Left lung (tissue), 10 donors: ENCODE results near the gene ANO1. TPM values are rescaled to one million over a fixed set of nuclear protein-coding genes. Genes with fewer than 3 reads are reported as not detected.

ENCODE experiments used
- ATAC-seq: fragments of 200-7000 bp; cut with Tn5 transposase; one replicate; pipeline ENCODE4 v1.9.1; 2020; ENCODE audit warnings: moderate library complexity
- DNase-seq, 4 donors: peaks; one replicate each; pipeline ENCODE4 v3.0.0-alpha.2; 2013 to 2020
- H3K27ac ChIP-seq, 2 donors: fragments of 200-600 bp; sonication (generic) in 1 of 2; one replicate each; pipeline versions ENCODE4 v1.5.0 to v1.8.0; 2020 to 2021
- H3K27me3 ChIP-seq, 2 donors: fragments of 200-600 bp; sonication (generic) in 1 of 2; one replicate each; pipeline versions ENCODE4 v1.5.0 to v1.8.0; 2020 to 2021
- H3K36me3 ChIP-seq, 2 donors: fragments of 200-600 bp; sonication (generic) in 1 of 2; one replicate each; pipeline versions ENCODE4 v1.5.0 to v1.8.0; 2020 to 2021
- H3K4me1 ChIP-seq, 2 donors: fragments of 200-600 bp; one replicate each; pipeline ENCODE4 v1.8.0; 2021
- H3K4me3 ChIP-seq, 2 donors: fragments of 200-600 bp; sonication (generic) in 1 of 2; one replicate each; pipeline versions ENCODE4 v1.5.0 to v1.8.0; 2020 to 2021; ENCODE audit warnings: mild to moderate bottlenecking in 1 of 2
- H3K9me3 ChIP-seq, 2 donors: fragments of 200-600 bp; sonication (generic) in 1 of 2; one replicate each; pipeline versions ENCODE4 v1.5.0 to v1.8.0; 2020 to 2021
- intact Hi-C, 2 donors: fragments of 100-400 bp; cut with DNase I; formaldehyde crosslinking; loops; one replicate each; pipeline versions ENCODE4 v1.11.2 to v1.14.2; 2022
- polyA plus RNA-seq, 6 donors: library from polyadenylated mRNA; unstranded; fragments of 120-200 nt; gene quantifications; one replicate each; pipeline ENCODE4 v1.2.1, GENCODE V29; 2013; ENCODE audit not compliant: insufficient read length in 6 of 6
- total RNA-seq, 2 donors: library from RNA; stranded (reverse); fragmentation: NEBNext Ultra II Directional; extraction: Animal tissue kit (Norgen Biotek cat#: 25700); gene quantifications; one replicate each; pipeline ENCODE4 v1.2.1, GENCODE V29; 2021
- TF ChIP-seq, protein P1 (sequence below), 2 donors: fragments of 200-600 bp; sonication (generic) in 1 of 2; IDR thresholded peaks; one replicate each; pipeline versions ENCODE4 v1.5.0 to v1.8.0; 2021; ENCODE audit warnings: antibody characterized with exemption in 2 of 2
- donor health status: DM: no; HTN: yes; CAD: no.
- donor health status: DM: no; HTN: no; CAD: no.

The ANO1 gene
- total and polyA plus RNA-seq, 8 donors: 4.9 to 13.2 (median 7.0) TPM

DNA sequence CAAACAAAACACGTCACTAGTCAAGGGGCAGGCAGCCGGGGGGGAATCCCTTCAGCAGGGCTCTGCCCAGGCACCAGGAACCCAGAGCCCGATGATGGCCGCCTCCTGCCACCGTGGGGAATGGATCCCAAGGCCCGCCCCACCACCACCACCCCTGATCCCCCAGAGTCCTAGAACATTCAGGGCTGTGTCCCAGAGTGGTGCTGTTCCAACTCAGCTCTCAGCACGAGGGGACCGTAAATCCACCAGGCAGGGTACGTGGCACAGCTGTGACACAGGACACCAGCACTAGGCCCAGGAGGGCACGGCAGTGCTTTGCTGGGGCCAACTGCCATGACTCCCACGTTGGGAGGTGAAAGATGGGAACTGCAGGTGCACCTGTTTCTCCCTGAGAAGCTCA lies 29.6 kb downstream of the ANO1 start:
- TF ChIP-seq, protein P1, sequence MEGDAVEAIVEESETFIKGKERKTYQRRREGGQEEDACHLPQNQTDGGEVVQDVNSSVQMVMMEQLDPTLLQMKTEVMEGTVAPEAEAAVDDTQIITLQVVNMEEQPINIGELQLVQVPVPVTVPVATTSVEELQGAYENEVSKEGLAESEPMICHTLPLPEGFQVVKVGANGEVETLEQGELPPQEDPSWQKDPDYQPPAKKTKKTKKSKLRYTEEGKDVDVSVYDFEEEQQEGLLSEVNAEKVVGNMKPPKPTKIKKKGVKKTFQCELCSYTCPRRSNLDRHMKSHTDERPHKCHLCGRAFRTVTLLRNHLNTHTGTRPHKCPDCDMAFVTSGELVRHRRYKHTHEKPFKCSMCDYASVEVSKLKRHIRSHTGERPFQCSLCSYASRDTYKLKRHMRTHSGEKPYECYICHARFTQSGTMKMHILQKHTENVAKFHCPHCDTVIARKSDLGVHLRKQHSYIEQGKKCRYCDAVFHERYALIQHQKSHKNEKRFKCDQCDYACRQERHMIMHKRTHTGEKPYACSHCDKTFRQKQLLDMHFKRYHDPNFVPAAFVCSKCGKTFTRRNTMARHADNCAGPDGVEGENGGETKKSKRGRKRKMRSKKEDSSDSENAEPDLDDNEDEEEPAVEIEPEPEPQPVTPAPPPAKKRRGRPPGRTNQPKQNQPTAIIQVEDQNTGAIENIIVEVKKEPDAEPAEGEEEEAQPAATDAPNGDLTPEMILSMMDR (IDR thresholded peaks at IDR 0.05): no peak
- H3K36me3 ChIP-seq: no peaks in the 10 kb centered on the region
- no peaks in the 10 kb centered on the region for H3K4me1 ChIP-seq
- ATAC-seq: no peak
- H3K27ac ChIP-seq: no peak overlapping the region
- intact Hi-C loops: no loop called here
- peak in 1 of 4 donors; percentile 59 for DNase-seq
- H3K27me3 ChIP-seq: peaks cover 0 to 11% of the 10 kb centered on the region in 2 donors
- H3K4me3 ChIP-seq: no peak overlapping the region
- H3K9me3 ChIP-seq: no peaks in the 10 kb centered on the region

DNA sequence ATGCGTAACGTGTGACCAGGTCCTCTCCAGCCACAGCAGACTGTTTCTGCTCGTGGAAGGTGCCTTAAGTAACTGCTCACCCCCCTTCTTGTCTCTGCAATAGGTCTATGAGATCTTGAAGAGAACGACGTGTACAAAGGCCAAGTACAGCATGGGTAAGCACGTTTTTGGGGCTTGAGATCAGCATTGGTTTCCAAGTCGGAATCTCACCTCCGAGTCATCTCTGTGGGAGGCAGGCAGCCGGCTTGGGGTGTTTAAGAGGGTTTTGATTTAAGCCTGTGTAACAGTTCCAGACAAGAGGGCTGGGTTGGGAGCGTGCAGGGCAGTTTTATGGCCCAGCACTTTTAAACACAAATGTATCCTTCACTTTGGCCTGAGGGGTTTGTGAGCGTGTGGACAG lies 30.1 kb downstream of the ANO1 start:
- no peak for ATAC-seq
- no peak overlapping the region for H3K4me3 ChIP-seq
- TF ChIP-seq, protein P1 (IDR thresholded peaks at IDR 0.05): no peak

DNA sequence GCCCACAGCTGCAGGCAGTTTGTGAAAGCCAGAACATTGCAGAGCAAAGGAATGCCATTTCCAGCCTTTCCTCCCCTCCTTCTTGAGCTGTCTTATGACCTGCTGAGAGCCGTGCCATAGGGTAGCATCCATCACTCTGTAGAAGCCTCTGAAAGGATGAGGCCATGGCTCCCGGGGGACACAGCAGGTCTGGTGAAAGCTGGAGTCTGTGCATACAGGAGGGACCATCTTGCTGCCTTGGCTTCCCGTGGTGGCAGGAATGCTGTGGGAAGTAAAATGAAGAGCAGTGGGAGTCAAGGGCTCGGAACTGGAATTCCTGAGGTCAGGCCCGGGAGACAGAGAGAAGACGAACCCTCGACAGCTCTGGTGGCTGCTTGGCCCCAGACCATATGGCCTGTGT lies 30.9 kb downstream of the ANO1 start:
- Histone ChIP-seq H3K36me3 (no peaks in the 10 kb centered on the region), H3K27me3 (peaks cover 0 to 11% of the 10 kb centered on the region in 2 donors), H3K4me3 (no peak overlapping the region), H3K27ac (no peak overlapping the region), H3K9me3 (no peaks in the 10 kb centered on the region), H3K4me1 (no peaks in the 10 kb centered on the region)
- intact Hi-C loops: no loop called here
- peak in 1 of 4 donors; percentile 24 for DNase-seq
- ATAC-seq: no peak
- TF ChIP-seq, protein P1 (IDR thresholded peaks at IDR 0.05): no peak

More for the DNA sequence above, 30.1 kb downstream of the ANO1 start:
- H3K4me1 ChIP-seq: no peaks in the 10 kb centered on the region
- intact Hi-C loops: no loop called here
- H3K27me3 ChIP-seq: peaks cover 0 to 11% of the 10 kb centered on the region in 2 donors
- DNase-seq: no peak
- no peaks in the 10 kb centered on the region for H3K9me3 ChIP-seq
- no peak overlapping the region for H3K27ac ChIP-seq
- no peaks in the 10 kb centered on the region for H3K36me3 ChIP-seq

DNA sequence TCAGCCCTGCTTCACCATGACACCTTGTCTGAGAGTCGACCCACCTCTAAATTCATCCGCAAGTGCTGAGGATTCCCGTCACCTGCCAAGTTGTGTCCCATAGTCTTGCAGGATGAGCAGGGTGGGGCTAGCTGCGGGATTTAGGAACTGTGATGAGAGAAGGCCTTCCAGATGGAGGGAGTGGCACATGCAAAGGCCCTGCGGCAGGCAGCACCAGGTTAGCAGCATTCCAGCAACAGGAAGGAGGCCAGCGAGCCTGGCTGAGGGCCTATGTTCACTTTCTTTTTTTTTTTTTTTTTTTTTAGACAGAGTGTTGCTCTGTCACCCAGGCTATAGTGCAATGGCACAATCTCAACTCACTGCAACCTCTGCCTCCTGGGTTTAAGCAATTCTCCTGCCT lies 31.8 kb downstream of the ANO1 start:
- no peaks in the 10 kb centered on the region for H3K9me3 ChIP-seq
- H3K27ac ChIP-seq: no peak overlapping the region
- no peak overlapping the region for H3K4me3 ChIP-seq
- ATAC-seq (no peak), DNase-seq (peak in 1 of 4 donors; percentile 25)
- no peaks in the 10 kb centered on the region for H3K4me1 ChIP-seq
- no peaks in the 10 kb centered on the region for H3K36me3 ChIP-seq
- H3K27me3 ChIP-seq: peaks cover 0 to 6% of the 10 kb centered on the region in 2 donors
- TF ChIP-seq, protein P1 (IDR thresholded peaks at IDR 0.05): no peak
- intact Hi-C loops: no loop called here

DNA sequence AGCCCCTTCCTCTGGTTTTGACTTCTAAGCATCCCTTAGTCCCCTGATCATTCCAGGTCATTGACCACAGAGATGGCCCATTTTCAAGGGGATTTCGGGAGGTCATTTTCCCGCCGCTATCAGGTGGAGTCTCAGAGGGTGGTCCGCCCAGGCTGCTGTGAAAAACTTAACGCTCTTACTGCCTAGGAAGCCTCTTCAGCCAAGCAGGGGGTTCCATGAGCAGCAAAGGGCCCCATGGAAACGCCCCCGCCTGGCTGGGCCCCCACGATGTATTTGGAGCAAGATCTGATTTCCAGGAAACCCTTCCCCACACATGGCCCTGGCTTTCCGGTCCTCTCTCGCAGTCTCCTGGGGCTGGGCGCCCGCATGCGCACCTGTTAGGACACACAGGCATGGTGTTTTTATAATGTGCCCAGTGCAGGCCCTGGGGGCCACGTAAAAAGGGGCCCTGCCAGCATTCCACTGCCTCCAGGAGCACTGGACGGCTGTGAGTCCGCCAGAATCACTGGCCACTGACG lies 32.5 kb downstream of the ANO1 start:
- Histone ChIP-seq H3K27me3 (peaks cover 0 to 5% of the 10 kb centered on the region in 2 donors), H3K4me3 (no peak overlapping the region), H3K36me3 (no peaks in the 10 kb centered on the region), H3K4me1 (no peaks in the 10 kb centered on the region), H3K9me3 (no peaks in the 10 kb centered on the region), H3K27ac (no peak overlapping the region)
- peak in 1 of 4 donors; percentile 70 for DNase-seq
- intact Hi-C loops: no loop called here
- TF ChIP-seq, protein P1 (IDR thresholded peaks at IDR 0.05): no peak
- no peak for ATAC-seq
